Panc1 (cell line): ENCODE measurements around the gene ATXN1. TPM values are rescaled to one million over a fixed set of nuclear protein-coding genes. Genes with fewer than 3 reads are reported as not detected.
"Not testable (repeated sequence)": the region's sequence is repeated elsewhere in the genome, so short reads cannot be mapped to it uniquely, and the experiment has no call there.

Experiments used
- ATAC-seq: fragments of 200-7000 bp; cut with Tn5 transposase; 2 replicates; pipeline ENCODE4 v1.9.1; 2020; ENCODE audit warnings: mild to moderate bottlenecking, moderate library complexity
- BruUV-seq: library from RNA; stranded (reverse); fragments of 400-500 nt; replicated peaks from 2 replicates; lab custom pipeline; 2021; lab: Mats Ljungman, UMichigan
- CTCF ChIA-PET: fragments of 300-600 bp; sonication (Branson Sonifier 250); formaldehyde crosslinking; loops from one replicate; lab custom pipeline; 2022; ENCODE audit warnings: antibody characterized with exemption; lab: Charles Lee
- POLR2A ChIA-PET: fragments of 300-600 bp; sonication (Branson Sonifier 250); formaldehyde crosslinking; loops from one replicate; lab custom pipeline; 2022; ENCODE audit warnings: antibody characterized with exemption; lab: Charles Lee
- DNase-seq: peaks from one replicate; pipeline ENCODE4 v3.0.0-alpha.2; 2010; ENCODE audit warnings: low read depth, low spot score
- H3K27ac ChIP-seq: 2 replicates; pipeline ENCODE4 v1.5.1; 2011; ENCODE audit warnings: mild to moderate bottlenecking, low read length, inconsistent platforms
- H3K27me3 ChIP-seq: fragments of 200-500 bp; sonication (Bioruptor generic); 2 replicates; pipeline ENCODE4 v1.6.0; 2014; ENCODE audit warnings: low read length, inconsistent platforms; ENCODE audit not compliant: control insufficient read depth, insufficient read depth
- H3K36me3 ChIP-seq: fragments of 200-500 bp; sonication (Bioruptor generic); 2 replicates; pipeline ENCODE4 v1.5.1; 2014; ENCODE audit warnings: inconsistent platforms, mild to moderate bottlenecking, low read length, moderate library complexity; ENCODE audit not compliant: control insufficient read depth, insufficient read depth
- H3K4me1 ChIP-seq: 2 replicates; pipeline ENCODE4 v1.5.1; 2011; ENCODE audit warnings: inconsistent platforms, mild to moderate bottlenecking, low read length, moderate library complexity; ENCODE audit not compliant: control insufficient read depth, insufficient read depth
- H3K4me3 ChIP-seq, 2 experiments: 2 replicates each; pipeline ENCODE4 v1.5.1; 2011 to 2012; ENCODE audit warnings: low read depth in 2 of 2, low read length in 2 of 2, mild to moderate bottlenecking in 2 of 2, inconsistent platforms in 1 of 2, moderate library complexity in 1 of 2
- H3K9me3 ChIP-seq: fragments of 200-500 bp; sonication (Bioruptor generic); 2 replicates; pipeline ENCODE4 v1.5.1; 2014; ENCODE audit warnings: low read depth, mild to moderate bottlenecking, inconsistent platforms, low read length, moderate library complexity; ENCODE audit not compliant: control insufficient read depth, insufficient read depth
- CTCF ChIP-seq: fragments of 450-650 bp; IDR thresholded peaks from 2 replicates; pipeline ENCODE4 v1.5.1; 2017; ENCODE audit warnings: mild to moderate bottlenecking
- POLR2AphosphoS5 ChIP-seq: IDR thresholded peaks from 2 replicates; pipeline ENCODE4 v1.6.1; 2012; ENCODE audit warnings: mild to moderate bottlenecking, low read depth, low read length, moderate library complexity
- REST ChIP-seq, 2 experiments: IDR thresholded peaks; 2 replicates each; pipeline ENCODE4 v1.6.1; 2011 to 2012; ENCODE audit warnings: low read depth in 2 of 2, control low read depth in 1 of 2, low read length in 1 of 2, mild to moderate bottlenecking in 1 of 2, moderate library complexity in 1 of 2; ENCODE audit not compliant: insufficient read depth in 1 of 2
- SIN3A ChIP-seq: IDR thresholded peaks from 2 replicates; pipeline ENCODE4 v1.6.1; 2012; ENCODE audit warnings: low read depth, mild to moderate bottlenecking, low read length, moderate library complexity, borderline replicate concordance; ENCODE audit not compliant: insufficient read depth
- TCF7L2 ChIP-seq: IDR thresholded peaks from 2 replicates; pipeline ENCODE4 v1.6.1; 2011; ENCODE audit warnings: mild to moderate bottlenecking, low read depth, low read length, inconsistent platforms
- in situ Hi-C: cut with HindIII; loops from 2 replicates; pipeline ENCODE4 v1.10.0; 2016; ENCODE audit warnings: low sequenced_read_pairs, low pct_unique_long_range_greater_than_20kb
- intact Hi-C: fragments of 100-400 bp; cut with micrococcal nuclease; formaldehyde crosslinking; loops from one replicate; pipeline ENCODE4 v1.10.0; 2022; ENCODE audit not compliant: unreplicated experiment
- total RNA-seq: library from RNA; stranded (reverse); gene quantifications from one replicate; pipeline ENCODE4 v1.2.1, GENCODE V29; 2021; ENCODE audit not compliant: unreplicated experiment

The ATXN1 gene
- total RNA-seq, 1 experiment from 2014 or later: 67.1 TPM

- ATAC-seq, H3K36me3 ChIP-seq, H3K4me3 ChIP-seq, POLR2A ChIA-PET, in situ Hi-C loops, H3K4me1 ChIP-seq, H3K9me3 ChIP-seq, intact Hi-C loops, H3K27me3 ChIP-seq, BruUV-seq, H3K27ac ChIP-seq, DNase-seq: not testable (repeated sequence)
- CTCF ChIA-PET: interaction anchor here (0.7 kb wide), 1 partner anchor 178 kb away, joined by 3 read pairs; no protein-coding TSS in a partner anchor
Observed at GRCh38 chr6:16378360-16378759, 382.9 kb downstream of the ATXN1 start.

- Histone ChIP-seq H3K36me3 (no peaks in the 10 kb centered on the region), H3K4me1 (no peaks in the 10 kb centered on the region), H3K27ac (no peak overlapping the region), H3K9me3 (no peaks in the 10 kb centered on the region), H3K4me3 (no peak overlapping the region), H3K27me3 (no peaks in the 10 kb centered on the region)
- in situ Hi-C loops (no loop called here), intact Hi-C loops (no loop called here)
- ATAC-seq (no peak), DNase-seq (no peak)
- POLR2A ChIA-PET: no interaction called here
- CTCF ChIA-PET: interaction anchor here (0.7 kb wide), 1 partner anchor 177 kb away, joined by 3 read pairs; no protein-coding TSS in a partner anchor
- TF ChIP-seq POLR2AphosphoS5: no peak
- TF ChIP-seq TCF7L2: no peak
- TF ChIP-seq CTCF: no peak
- no peak for TF ChIP-seq SIN3A
- TF ChIP-seq REST (IDR thresholded peaks at IDR 0.05; ENCODE audit: insufficient read depth in 1 of 2, low read depth in 2 of 2, low read length in 1 of 2): no peak
- no TSS peak for BruUV-seq
Observed at GRCh38 chr6:16377470-16377869, 383.8 kb downstream of the ATXN1 start.

- Histone ChIP-seq H3K27ac (no peak overlapping the region), H3K36me3 (no peaks in the 10 kb centered on the region), H3K4me1 (no peaks in the 10 kb centered on the region), H3K4me3 (no peak overlapping the region), H3K27me3 (no peaks in the 10 kb centered on the region), H3K9me3 (no peaks in the 10 kb centered on the region)
- ChIA-PET CTCF (no interaction called here), POLR2A (no interaction called here)
- intact Hi-C loops (no loop called here), in situ Hi-C loops (no loop called here)
- DNase-seq (no peak), ATAC-seq (no peak)
- no TSS peak for BruUV-seq
- TF ChIP-seq POLR2AphosphoS5 (no peak), TCF7L2 (no peak), REST (IDR thresholded peaks at IDR 0.05; ENCODE audit: insufficient read depth in 1 of 2, low read depth in 2 of 2, low read length in 1 of 2) (no peak), SIN3A (no peak), CTCF (no peak)
Observed at GRCh38 chr6:16375843-16376242, 385.4 kb downstream of the ATXN1 start.
